ENCODE measurements around the gene ZNF80. TPM values are rescaled to one million over a fixed set of nuclear protein-coding genes. Genes with fewer than 3 reads are reported as not detected.

ZNF80 gene
- not detected in 2 replicates for total RNA-seq

GRCh38 chr3:114237478-114237877 lies at the start of gene ZNF80:
Gene ZNF80 (minus strand): TSS chr3:114237578. CDS start chr3:114237074, 504 bp downstream.

Other genes starting within 250 kb of the ZNF80 start
- gene CCDC191, start 181.1 kb downstream of the ZNF80 start, total RNA-seq = 1.1 and 1.6 TPM in 2 replicates
- gene QTRT2, start 180.8 kb downstream of the ZNF80 start, total RNA-seq = 23.4 and 37.7 TPM in 2 replicates
- gene DRD3, start 58.5 kb downstream of the ZNF80 start, total RNA-seq = not detected in 2 replicates
- not detected in 2 replicates for gene TIGIT, start 56.5 kb upstream of the ZNF80 start, total RNA-seq

All from epithelial cell of umbilical artery (primary cell).